ENCODE results near the gene FST. TPM values are rescaled to one million over a fixed set of nuclear protein-coding genes. Genes with fewer than 3 reads are reported as not detected.

Gene FST
- total RNA-seq, 2 experiments from 2014 or later: 0.16 to 0.43 TPM

DNA sequence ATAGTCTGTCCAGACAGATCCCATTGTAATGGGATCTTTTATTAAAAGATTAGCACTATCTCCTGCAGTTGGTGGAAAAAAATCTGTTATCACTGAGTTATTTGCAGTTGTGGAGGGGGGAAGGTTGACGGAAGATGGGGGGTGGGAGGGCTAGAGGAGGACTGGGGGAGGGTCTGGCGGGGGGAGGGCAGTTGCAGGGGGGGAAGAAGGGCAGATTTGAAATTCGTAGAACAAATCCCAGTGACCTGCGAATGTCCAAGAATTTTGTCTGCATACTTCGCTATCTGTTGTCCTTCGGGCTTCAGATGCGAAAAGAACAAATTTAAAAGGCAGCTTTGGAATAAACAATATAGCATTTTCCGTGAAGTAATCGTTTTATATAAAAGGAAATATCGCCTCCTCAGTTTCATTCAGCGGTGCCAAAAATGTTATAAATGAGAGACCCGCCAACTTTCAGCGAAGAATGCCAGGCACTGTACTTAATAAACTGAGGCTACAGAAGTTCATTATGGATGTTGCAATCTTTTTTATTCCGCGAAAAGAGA is 1.3 kb upstream of the FST start:
- CTCF ChIA-PET: interaction anchor here (2.7 kb wide), 1 partner anchor 756 kb away, joined by 14 read pairs; no protein-coding TSS in a partner anchor
- ATAC-seq (no peak), DNase-seq (no peak)
- Mint-ChIP-seq H3K27ac (peak overlapping the region; percentile 3), H3K27me3 (peaks cover 52% of the 10 kb centered on the region), H3K36me3 (ENCODE audit: low read depth) (no peaks in the 10 kb centered on the region), H3K4me1 (ENCODE audit: low read depth) (peaks cover 31% of the 10 kb centered on the region), H3K9me3 (no peaks in the 10 kb centered on the region), H3K4me3 (peak overlapping the region; percentile 79)
- POLR2A ChIA-PET: no interaction called here
- intact Hi-C loops (cut with micrococcal nuclease): loop anchor here (5.0 kb wide), 2 partner anchors 738 to 753 kb away; no protein-coding TSS in a partner anchor
- no peak for TF ChIP-seq CTCF (IDR thresholded peaks at IDR 0.05)

- ChIA-PET POLR2A (no interaction called here), CTCF (interaction anchor here (2.7 kb wide), 1 partner anchor 755 kb away, joined by 14 read pairs; no protein-coding TSS in a partner anchor)
- Mint-ChIP-seq H3K27me3 (peaks cover 49% of the 10 kb centered on the region), H3K4me1 (ENCODE audit: low read depth) (peaks cover 31% of the 10 kb centered on the region), H3K4me3 (peak overlapping the region; percentile 79), H3K36me3 (ENCODE audit: low read depth) (no peaks in the 10 kb centered on the region), H3K27ac (peak overlapping the region; percentile 3), H3K9me3 (no peaks in the 10 kb centered on the region)
- intact Hi-C loops (cut with micrococcal nuclease): loop anchor here (5.0 kb wide), 2 partner anchors 737 to 752 kb away; no protein-coding TSS in a partner anchor
- ATAC-seq (peak; percentile 34), DNase-seq (peak; percentile 46)
- TF ChIP-seq CTCF (IDR thresholded peaks at IDR 0.05): no peak
Measured at GRCh38 chr5:53479590-53480415, 626 bp upstream of the FST start.

GRCh38 chr5:53481159-53481886 is 894 bp downstream of the FST start:
- intact Hi-C loops (cut with micrococcal nuclease): no loop called here
- POLR2A ChIA-PET: interaction anchor here (0.6 kb wide), 2 partner anchors 10 to 802 kb away, joined by 3 read pairs; no protein-coding TSS in a partner anchor
- peaks cover 43% of the 10 kb centered on the region for H3K27me3 Mint-ChIP-seq

More at GRCh38 chr5:53481159-53481886, 894 bp downstream of the FST start:
- Mint-ChIP-seq H3K9me3 (no peaks in the 10 kb centered on the region), H3K4me3 (peak overlapping the region; percentile 79), H3K4me1 (ENCODE audit: low read depth) (peaks cover 31% of the 10 kb centered on the region), H3K27ac (no peak overlapping the region), H3K36me3 (ENCODE audit: low read depth) (no peaks in the 10 kb centered on the region)
- ATAC-seq (no peak), DNase-seq (no peak)
- TF ChIP-seq CTCF (IDR thresholded peaks at IDR 0.05): no peak
- CTCF ChIA-PET: interaction anchor here (0.7 to 1.3 kb wide), 4 partner anchors 203 to 747 kb away, joined by 3 to 4 read pairs (median 4); partner anchors contain the start of gene MOCS2
